Fibroblast of the aortic adventitia (primary cell): ENCODE data around the gene ZNF205. TPM values are rescaled to one million over a fixed set of nuclear protein-coding genes. Genes with fewer than 3 reads are reported as not detected.
A peak's percentile ranks its signal among the peaks of the same experiment; 100 is the strongest.

Experiments used
- DNase-seq: peaks from one replicate; pipeline ENCODE4 v3.0.0-alpha.2; 2010; ENCODE audit warnings: low read depth
- H3K4me3 ChIP-seq: 2 replicates; pipeline ENCODE4 v1.5.1; 2011; ENCODE audit warnings: low read depth, mild to moderate bottlenecking, control low read depth, low read length, moderate library complexity
- total RNA-seq: library from RNA; depleted of rRNA; stranded (reverse); fragments of >200 nt; gene quantifications from 2 replicates; pipeline ENCODE4 v1.2.3, GENCODE V29; 2012; ENCODE audit warnings: low replicate concordance
- TF ChIP-seq, protein P1 (sequence below): IDR thresholded peaks from 2 replicates; pipeline ENCODE4 v1.5.1; 2011; ENCODE audit warnings: mild to moderate bottlenecking, low read length, control low read depth, inconsistent platforms; ENCODE audit not compliant: insufficient read depth

ZNF205 gene
- total RNA-seq, 1 donor = 14.7 TPM

- peak overlapping the region; percentile 31 for H3K4me3 ChIP-seq
- DNase-seq = peak; percentile 74
- TF ChIP-seq, protein P1, sequence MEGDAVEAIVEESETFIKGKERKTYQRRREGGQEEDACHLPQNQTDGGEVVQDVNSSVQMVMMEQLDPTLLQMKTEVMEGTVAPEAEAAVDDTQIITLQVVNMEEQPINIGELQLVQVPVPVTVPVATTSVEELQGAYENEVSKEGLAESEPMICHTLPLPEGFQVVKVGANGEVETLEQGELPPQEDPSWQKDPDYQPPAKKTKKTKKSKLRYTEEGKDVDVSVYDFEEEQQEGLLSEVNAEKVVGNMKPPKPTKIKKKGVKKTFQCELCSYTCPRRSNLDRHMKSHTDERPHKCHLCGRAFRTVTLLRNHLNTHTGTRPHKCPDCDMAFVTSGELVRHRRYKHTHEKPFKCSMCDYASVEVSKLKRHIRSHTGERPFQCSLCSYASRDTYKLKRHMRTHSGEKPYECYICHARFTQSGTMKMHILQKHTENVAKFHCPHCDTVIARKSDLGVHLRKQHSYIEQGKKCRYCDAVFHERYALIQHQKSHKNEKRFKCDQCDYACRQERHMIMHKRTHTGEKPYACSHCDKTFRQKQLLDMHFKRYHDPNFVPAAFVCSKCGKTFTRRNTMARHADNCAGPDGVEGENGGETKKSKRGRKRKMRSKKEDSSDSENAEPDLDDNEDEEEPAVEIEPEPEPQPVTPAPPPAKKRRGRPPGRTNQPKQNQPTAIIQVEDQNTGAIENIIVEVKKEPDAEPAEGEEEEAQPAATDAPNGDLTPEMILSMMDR = no peak
Observed at GRCh38 chr16:3099732-3100499, 12.5 kb upstream of the ZNF205 start.

- TF ChIP-seq, protein P1 = peak; percentile 50
- DNase-seq = no peak
- no peak overlapping the region for H3K4me3 ChIP-seq
Observed at GRCh38 chr16:3101018-3101840, 11.2 kb upstream of the ZNF205 start.

DNA sequence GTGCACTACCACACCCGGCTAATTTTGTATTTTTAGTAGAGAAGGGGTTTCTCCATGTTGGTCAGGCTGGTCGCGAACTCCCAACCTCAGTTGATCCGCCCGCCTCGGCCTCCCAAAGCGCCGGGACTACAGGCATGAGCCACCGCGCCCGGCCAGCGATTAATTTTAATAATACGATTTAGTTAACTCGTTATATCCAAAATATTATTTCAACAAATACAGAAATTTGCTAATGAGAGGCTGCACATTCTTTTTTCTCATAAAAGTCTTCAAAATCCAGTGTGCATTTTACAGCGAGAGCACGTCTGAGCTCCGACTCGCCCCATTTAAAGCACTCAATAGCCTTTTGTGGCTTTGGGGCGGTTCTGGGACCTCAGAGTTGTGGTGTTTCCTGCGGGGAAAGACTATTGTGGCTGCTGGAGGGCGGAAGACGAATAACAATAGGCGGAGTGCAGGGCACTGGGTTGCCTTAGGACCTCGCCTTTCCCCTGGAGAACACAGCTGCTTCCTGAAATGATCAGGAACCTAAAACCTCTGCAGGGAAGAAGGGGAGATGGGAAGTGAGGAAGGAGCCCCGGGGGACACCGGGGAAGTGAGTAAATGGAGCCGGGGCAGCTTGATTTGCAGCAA lies 10.4 kb upstream of the ZNF205 start:
- DNase-seq = no peak
- TF ChIP-seq, protein P1 = no peak

GRCh38 chr16:3106205-3106928 lies 6.0 kb upstream of the ZNF205 start:
- TF ChIP-seq, protein P1 = no peak
- peak; percentile 86 for DNase-seq
- H3K4me3 ChIP-seq = peak overlapping the region; percentile 71

More for the DNA sequence above, 10.4 kb upstream of the ZNF205 start:
- H3K4me3 ChIP-seq = no peak overlapping the region

DNA sequence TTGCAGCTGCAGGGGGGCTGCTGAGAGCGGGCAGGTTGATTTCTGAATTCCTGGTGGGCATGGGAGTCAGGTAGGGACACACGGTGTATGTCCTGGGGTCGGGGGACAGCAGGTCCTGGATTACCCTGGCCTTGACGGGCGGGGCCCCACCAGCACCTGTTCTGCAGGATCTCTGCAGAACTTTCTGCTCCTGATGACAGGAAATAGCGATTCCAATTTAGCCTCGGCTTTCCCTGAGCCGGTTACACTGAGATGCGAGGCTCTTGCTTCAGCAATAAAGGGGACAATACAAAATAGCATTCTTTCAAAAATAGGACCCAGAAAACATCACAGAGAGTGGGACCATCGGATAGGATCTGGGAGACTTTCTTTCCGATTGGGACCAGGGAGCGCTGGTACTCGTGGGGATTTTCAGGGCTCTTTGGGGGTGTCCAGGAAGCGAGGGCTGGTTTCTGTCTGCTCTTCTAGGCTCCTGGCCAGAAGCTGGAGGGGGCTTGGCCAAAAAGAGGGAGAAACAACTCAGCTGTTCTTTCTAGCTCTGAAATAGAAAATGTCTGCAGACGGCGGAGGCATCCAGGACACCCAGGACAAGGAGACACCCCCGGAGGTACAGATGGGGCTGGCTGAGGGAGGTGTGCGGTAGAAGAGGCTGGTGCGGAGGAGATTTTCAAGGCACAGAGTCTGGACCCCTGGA lies 642 bp downstream of the ZNF205 start:
- peak; percentile 52 for DNase-seq
- TF ChIP-seq, protein P1 = no peak
- peak overlapping the region; percentile 97 for H3K4me3 ChIP-seq
